ENCODE data around the gene GNGT1.

The GNGT1 gene

GRCh38 chr7:93943816-93944540 is 37.6 kb downstream of the GNGT1 start:
- DNase-seq: no peak

- DNase-seq: no peak
Observed at GRCh38 chr7:93944673-93945072, 38.3 kb downstream of the GNGT1 start.

- no peak for DNase-seq
Observed at GRCh38 chr7:93945083-93945482, 38.7 kb downstream of the GNGT1 start.

GRCh38 chr7:93945756-93946535 is 39.6 kb downstream of the GNGT1 start:
- DNase-seq: no peak

GRCh38 chr7:93948106-93948505 is 41.7 kb downstream of the GNGT1 start:
- DNase-seq: no peak

GRCh38 chr7:93948873-93949272 is 42.5 kb downstream of the GNGT1 start:
- no peak for DNase-seq

GRCh38 chr7:93949423-93949822 is 43.1 kb downstream of the GNGT1 start:
- DNase-seq: no peak

GRCh38 chr7:93955304-93955703 is 48.9 kb downstream of the GNGT1 start:
- DNase-seq: no peak

GRCh38 chr7:93957767-93958166 is 51.4 kb downstream of the GNGT1 start:
- no peak for DNase-seq

GRCh38 chr7:93958216-93958615 is 51.8 kb downstream of the GNGT1 start:
- no peak for DNase-seq

GRCh38 chr7:93958651-93959050 is 52.3 kb downstream of the GNGT1 start:
- DNase-seq: no peak

All from activated CD4-positive, alpha-beta T cell treated with anti-CD3 and anti-CD28 coated beads for 4 hours (primary cell).